ENCODE results near the gene PPP2R1A.

GRCh38 chr19:52198678-52199077 lies 8.8 kb downstream of the PPP2R1A start:
- TF ChIP-seq CTCF (IDR thresholded peaks at IDR 0.05) (no peak), POLR2A (IDR thresholded peaks at IDR 0.05) (no peak)
